GM12878 (cell line): ENCODE data around the gene STARD10. TPM values are rescaled to one million over a fixed set of nuclear protein-coding genes. Genes with fewer than 3 reads are reported as not detected.

Experiments
- ATAC-seq: fragments of 200-7000 bp; cut with Tn5 transposase; 3 replicates; pipeline ENCODE4 v1.9.1; 2020; ENCODE audit warnings: mild to moderate bottlenecking, moderate library complexity
- BruUV-seq: library from RNA; stranded (reverse); fragments of 400-500 nt; replicated peaks from 2 replicates; lab custom pipeline; 2021; lab: Mats Ljungman, UMichigan
- CTCF ChIA-PET: fragments of 300-600 bp; sonication (Branson Sonifier 250); formaldehyde crosslinking; extraction: SDS; loops from one replicate; lab custom pipeline; 2021; ENCODE audit warnings: inconsistent platforms; lab: Yijun Ruan, JAX
- POLR2A ChIA-PET: fragments of 350-600 bp; formaldehyde crosslinking; extraction: SDS; loops from one replicate; lab custom pipeline; 2021; ENCODE audit warnings: inconsistent platforms; lab: Charles Lee
- RAD21 ChIA-PET: fragments of 300-600 bp; sonication (Branson Sonifier 250); formaldehyde crosslinking; loops from one replicate; lab custom pipeline; 2023; ENCODE audit warnings: antibody characterized with exemption; ENCODE audit not compliant: unreplicated experiment; lab: Charles Lee
- SMC1A ChIA-PET: fragments of 300-600 bp; sonication (Branson Sonifier 250); formaldehyde crosslinking; loops from one replicate; lab custom pipeline; 2023; ENCODE audit not compliant: unreplicated experiment, uncharacterized antibody; lab: Charles Lee
- DNase-seq: peaks from one replicate; pipeline ENCODE4 v3.0.0-alpha.2; 2011; ENCODE audit warnings: low read depth, low spot score
- FAIRE-seq: peaks from 3 replicates; lab custom pipeline; 2011; peaks lifted over from hg19 to GRCh38; lab: Jason Lieb, UNC
- H2AFZ ChIP-seq: 2 replicates; pipeline ENCODE4 v1.6.0; 2011; ENCODE audit warnings: low read depth, low read length, control low read depth; ENCODE audit not compliant: control insufficient read depth
- H3K27ac ChIP-seq: 2 replicates; pipeline ENCODE4 v1.5.1; 2011; ENCODE audit warnings: control low read depth; ENCODE audit not compliant: control insufficient read depth, insufficient read depth
- H3K27me3 ChIP-seq, 2 experiments: replicated peaks in 1 of 2; 2 replicates each; pipeline versions ENCODE4 v1.6.0 to v1.6.1; 2011; ENCODE audit warnings: low read length in 1 of 2; ENCODE audit not compliant: control insufficient read depth in 2 of 2, insufficient read depth in 2 of 2
- H3K36me3 ChIP-seq, 2 experiments: 2 replicates each; pipeline ENCODE4 v1.5.1; 2011; ENCODE audit warnings: low read length in 1 of 2; ENCODE audit not compliant: control insufficient read depth in 2 of 2, insufficient read depth in 2 of 2
- H3K4me1 ChIP-seq: 2 replicates; pipeline ENCODE4 v1.6.1; 2011; ENCODE audit warnings: mild to moderate bottlenecking, low read length, moderate library complexity, mixed read lengths; ENCODE audit not compliant: control insufficient read depth, insufficient read depth
- H3K4me2 ChIP-seq: 2 replicates; pipeline ENCODE4 v1.6.0; 2011; ENCODE audit warnings: control low read depth; ENCODE audit not compliant: control insufficient read depth, insufficient read depth
- H3K4me3 ChIP-seq: fragments of 200-600 bp; sonication (generic); 2 replicates; pipeline ENCODE4 v1.5.1; 2016
- H3K79me2 ChIP-seq: 2 replicates; pipeline ENCODE4 v1.6.0; 2011; ENCODE audit warnings: low read length; ENCODE audit not compliant: control insufficient read depth, insufficient read depth
- H3K9ac ChIP-seq: 2 replicates; pipeline ENCODE4 v1.8.0; 2011; ENCODE audit warnings: low read length, control low read depth, mixed read lengths; ENCODE audit not compliant: control insufficient read depth, insufficient read depth
- H3K9me3 ChIP-seq: replicated peaks from 3 replicates; pipeline ENCODE4 v1.5.1; 2011; ENCODE audit warnings: mild to moderate bottlenecking, low read length; ENCODE audit not compliant: control insufficient read depth, insufficient read depth
- H4K20me1 ChIP-seq: 2 replicates; pipeline ENCODE4 v1.6.0; 2011; ENCODE audit not compliant: control insufficient read depth, insufficient read depth
- EZH2 ChIP-seq: IDR thresholded peaks from 2 replicates; pipeline ENCODE4 v1.6.1; 2012; ENCODE audit warnings: low read depth, mild to moderate bottlenecking, control low read depth, inconsistent platforms, low read length, borderline replicate concordance; ENCODE audit not compliant: control insufficient read depth
- FOXK2 ChIP-seq: fragments of 450-650 bp; IDR thresholded peaks from 2 replicates; pipeline ENCODE4 v1.6.1; 2017; ENCODE audit warnings: mild to moderate bottlenecking, moderate library complexity
- GABPA ChIP-seq: IDR thresholded peaks from 2 replicates; pipeline ENCODE4 v1.6.1; 2014; ENCODE audit warnings: antibody characterized with exemption, low read depth, mild to moderate bottlenecking, inconsistent platforms
- HDGF ChIP-seq: fragments of 450-650 bp; IDR thresholded peaks from 2 replicates; pipeline ENCODE4 v1.6.1; 2016; ENCODE audit warnings: antibody characterized with exemption
- IKZF1 ChIP-seq: fragments of 450-650 bp; conservative IDR thresholded peaks from 2 replicates; pipeline ENCODE4 v1.6.1; 2017; ENCODE audit warnings: antibody characterized with exemption, mild to moderate bottlenecking
- JUND ChIP-seq: IDR thresholded peaks from 2 replicates; pipeline ENCODE4 v1.6.1; 2012; ENCODE audit warnings: low read depth, mild to moderate bottlenecking, low read length, improper control_type of control experiment, moderate library complexity
- MYB ChIP-seq: fragments of 150-350 bp; IDR thresholded peaks from 2 replicates; pipeline ENCODE4 v1.6.1; 2014; ENCODE audit warnings: mild to moderate bottlenecking, low read depth, low read length, borderline replicate concordance
- NFYB ChIP-seq: IDR thresholded peaks from 2 replicates; pipeline ENCODE4 v1.6.1; 2011; ENCODE audit warnings: low read depth, mild to moderate bottlenecking, low read length, improper control_type of control experiment, moderate library complexity; ENCODE audit not compliant: insufficient read depth
- NR2C1 ChIP-seq: fragments of 450-650 bp; IDR thresholded peaks from 2 replicates; pipeline ENCODE4 v1.6.1; 2017; ENCODE audit warnings: antibody characterized with exemption, mild to moderate bottlenecking, moderate library complexity
- NR2F1 ChIP-seq: fragments of 450-650 bp; conservative IDR thresholded peaks from 2 replicates; pipeline ENCODE4 v1.6.1; 2017; ENCODE audit warnings: mild to moderate bottlenecking
- SP1 ChIP-seq: IDR thresholded peaks from one replicate; pipeline ENCODE4 v1.6.1; 2011; ENCODE audit warnings: low read depth, low read length
- SPI1 ChIP-seq: IDR thresholded peaks from 2 replicates; pipeline ENCODE4 v1.6.1; 2011; ENCODE audit warnings: low read depth, mild to moderate bottlenecking, low read length, moderate library complexity, borderline replicate concordance; ENCODE audit not compliant: insufficient read depth
- ZBTB40 ChIP-seq: fragments of 450-650 bp; IDR thresholded peaks from 2 replicates; pipeline ENCODE4 v1.6.1; 2016; ENCODE audit warnings: mild to moderate bottlenecking, moderate library complexity, borderline replicate concordance
- WGBS: methylation state at CpG from one replicate; pipeline ENCODE4 v1.1.6; 2016; ENCODE audit warnings: low lambda C conversion rate; ENCODE audit not compliant: insufficient replicate concordance, insufficient coverage; ENCODE audit errors: missing lambda C conversion rate; 5-methylcytosine and 5-hydroxymethylcytosine counted together
- in situ Hi-C: fragments of 300-500 bp; cut with MboI; formaldehyde crosslinking; loops from 9 replicates; pipeline ENCODE4 v1.14.3; 2018; ENCODE audit warnings: mixed read lengths
- intact Hi-C: fragments of 100-400 bp; cut with micrococcal nuclease; formaldehyde crosslinking; loops from one replicate; pipeline ENCODE4 v1.14.2; 2022; ENCODE audit not compliant: unreplicated experiment
- polyA plus RNA-seq, 11 experiments: library from polyadenylated mRNA; depleted of rRNA in 4 of 11; unstranded in 6 of 11; stranded (reverse) in 5 of 11; fragments of >200 nt; fragmentation: Nextera tagmentation in 4 of 11; fragmentation: Illumina TruSeq in 1 of 11; extraction: Ambion mirVana in 4 of 11; extraction: Trizol in 1 of 11; gene quantifications; 1 replicate in 1 of 11; 2 replicates in 10 of 11; pipeline versions ENCODE4 v1.2.1 to v1.2.3, GENCODE V29; 2011 to 2016; ENCODE audit warnings: inconsistent platforms in 2 of 11, missing spikeins in 2 of 11, low read depth in 1 of 11
- total RNA-seq, 4 experiments: library from RNA; depleted of rRNA in 3 of 4; stranded (reverse); fragments of >200 nt in 3 of 4; fragmentation: Illumina TruSeq in 1 of 4; extraction: Trizol in 1 of 4; gene quantifications; 2 replicates each; pipeline versions ENCODE4 v1.2.1 to v1.2.3, GENCODE V29; 2013 to 2021

STARD10 gene
- total and polyA plus RNA-seq, 10 of the 15 experiments (the other 5 are each of a cell fraction or from before 2014, with no cell fraction given) = 0.15 to 43.2 (median 23.1) TPM

- RAD21 ChIA-PET = interaction anchor here (1.0 to 1.8 kb wide), 3 partner anchors 13 to 54 kb away, joined by 3 to 5 read pairs (median 4); no protein-coding TSS in a partner anchor
- H3K9ac ChIP-seq = no peak overlapping the region
- H4K20me1 ChIP-seq = no peaks in the 10 kb centered on the region
- H3K79me2 ChIP-seq = no peaks in the 10 kb centered on the region
- no peak overlapping the region for H2AFZ ChIP-seq
- no peaks in the 10 kb centered on the region for H3K9me3 ChIP-seq
- in situ Hi-C loops = no loop called here
- H3K4me2 ChIP-seq = no peak overlapping the region
- no peaks in the 10 kb centered on the region for H3K27me3 ChIP-seq
- peaks cover 8% of the 10 kb centered on the region for H3K4me1 ChIP-seq
- no peak overlapping the region for H3K27ac ChIP-seq
- no peak for FAIRE-seq
- TF ChIP-seq NR2C1 = peak; percentile 73
- no peak for TF ChIP-seq SP1
- no peak for TF ChIP-seq GABPA
- no peak for TF ChIP-seq EZH2
- TF ChIP-seq FOXK2 = no peak
- TF ChIP-seq MYB = no peak
- no peak for TF ChIP-seq IKZF1
- TF ChIP-seq JUND = no peak
- no peak for TF ChIP-seq SPI1
- 0 out of 2 replicates have a peak, but pooled peaks have one; percentile 28 for TF ChIP-seq NR2F1
- TF ChIP-seq NFYB = no peak
- TF ChIP-seq HDGF = no peak
- TF ChIP-seq ZBTB40 = no peak
- SMC1A ChIA-PET = interaction anchor here (0.6 to 1.2 kb wide), 4 partner anchors 9 to 52 kb away, joined by 3 to 4 read pairs (median 3); no protein-coding TSS in a partner anchor
- 73% methylated on average over 4 of the region's 4 CpGs for WGBS
- BruUV-seq = no TSS peak
- CTCF ChIA-PET = interaction anchor here (0.7 to 8.2 kb wide), 3 partner anchors 11 to 54 kb away, joined by 3 to 65 read pairs (median 6); partner anchors contain the start of gene STARD10
- no peak overlapping the region for H3K4me3 ChIP-seq
- no peak for ATAC-seq
- no peak for DNase-seq
- no peaks in the 10 kb centered on the region for H3K36me3 ChIP-seq
- POLR2A ChIA-PET = interaction anchor here (0.5 to 1.0 kb wide), 2 partner anchors 8 to 13 kb away, joined by 3 read pairs; no protein-coding TSS in a partner anchor
- intact Hi-C loops = no loop called here
These were observed 14.2 kb downstream of the STARD10 start for GRCh38 chr11:72779495-72780128.
